SKM-1 treated with dmso at 0.1 percent for 144 hours (cell line): Measurements from ENCODE around the gene C8B.
A peak's percentile ranks its signal among the peaks of the same experiment; 100 is the strongest.

ENCODE experiments used
- DNase-seq: peaks from one replicate; lab custom pipeline; 2025; ENCODE audit not compliant: unreplicated experiment; lab: John Stamatoyannopoulos, UW

C8B gene

DNA sequence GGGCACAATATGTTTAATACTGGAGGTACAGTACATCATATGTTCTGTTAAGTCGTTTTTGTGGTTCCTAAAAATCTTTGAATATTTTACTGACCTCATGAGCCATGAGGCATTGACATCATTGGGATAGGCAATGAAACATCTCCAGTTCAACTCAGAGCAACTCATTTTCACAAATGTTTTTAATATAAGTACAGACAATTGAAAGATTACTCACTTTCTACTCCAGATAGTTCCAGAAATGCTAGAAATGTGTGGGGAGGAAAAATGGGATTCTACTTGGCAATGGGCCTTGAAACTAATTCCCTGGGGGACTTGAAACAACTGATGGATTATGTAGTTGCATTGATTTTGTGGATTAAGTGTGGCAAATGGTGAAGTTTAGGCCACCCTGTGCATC is 7.2 kb upstream of the C8B start:
- no peak for DNase-seq

DNA sequence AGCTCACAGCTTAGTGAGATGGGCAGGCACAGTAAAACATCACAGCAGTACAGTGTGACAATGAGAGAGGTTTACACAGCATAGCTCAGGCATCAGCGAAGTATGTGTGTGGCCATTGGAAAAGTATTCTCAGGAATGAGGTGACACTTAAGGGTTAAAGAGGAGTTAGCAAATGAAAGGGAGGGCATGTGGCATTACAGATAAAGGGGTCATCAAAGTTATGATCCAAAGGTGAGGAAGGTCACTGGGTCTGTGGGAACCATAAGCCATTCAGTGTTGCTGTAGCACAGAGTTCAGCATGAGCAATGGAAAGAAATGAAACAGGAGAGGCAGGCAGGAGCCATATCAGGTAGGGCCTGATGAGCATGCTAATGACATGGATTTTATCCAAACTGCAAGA is 4.5 kb upstream of the C8B start:
- no peak for DNase-seq

DNA sequence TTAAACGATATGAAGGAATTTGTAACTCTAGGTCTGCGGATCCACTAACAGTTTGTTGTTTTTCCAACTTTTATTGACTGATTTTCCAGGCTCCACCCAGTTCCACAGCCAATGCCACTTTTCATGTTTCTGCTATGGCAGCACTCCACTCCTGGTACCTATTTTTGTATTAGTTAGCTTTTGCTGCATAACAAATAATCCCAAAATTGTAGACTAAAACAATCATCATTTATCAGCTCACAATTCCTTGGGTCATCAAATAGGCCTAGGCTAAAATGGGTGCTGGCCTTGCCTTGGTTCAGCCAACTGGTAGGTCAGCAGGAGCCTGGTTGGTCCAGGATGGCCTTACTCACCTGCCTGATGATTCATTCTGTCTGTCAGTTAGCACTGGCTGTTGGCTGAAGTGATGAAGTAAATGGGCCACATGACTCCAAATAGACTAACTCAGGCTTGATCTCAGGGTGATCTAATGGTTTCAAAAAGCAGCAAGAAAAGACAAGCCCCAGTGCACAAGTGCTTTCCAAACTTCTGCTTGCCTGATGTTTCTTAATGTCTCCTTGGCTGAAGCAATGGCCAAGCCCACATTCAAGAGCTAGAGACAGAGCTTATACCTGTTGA is 3.2 kb upstream of the C8B start:
- DNase-seq, result no peak

DNA sequence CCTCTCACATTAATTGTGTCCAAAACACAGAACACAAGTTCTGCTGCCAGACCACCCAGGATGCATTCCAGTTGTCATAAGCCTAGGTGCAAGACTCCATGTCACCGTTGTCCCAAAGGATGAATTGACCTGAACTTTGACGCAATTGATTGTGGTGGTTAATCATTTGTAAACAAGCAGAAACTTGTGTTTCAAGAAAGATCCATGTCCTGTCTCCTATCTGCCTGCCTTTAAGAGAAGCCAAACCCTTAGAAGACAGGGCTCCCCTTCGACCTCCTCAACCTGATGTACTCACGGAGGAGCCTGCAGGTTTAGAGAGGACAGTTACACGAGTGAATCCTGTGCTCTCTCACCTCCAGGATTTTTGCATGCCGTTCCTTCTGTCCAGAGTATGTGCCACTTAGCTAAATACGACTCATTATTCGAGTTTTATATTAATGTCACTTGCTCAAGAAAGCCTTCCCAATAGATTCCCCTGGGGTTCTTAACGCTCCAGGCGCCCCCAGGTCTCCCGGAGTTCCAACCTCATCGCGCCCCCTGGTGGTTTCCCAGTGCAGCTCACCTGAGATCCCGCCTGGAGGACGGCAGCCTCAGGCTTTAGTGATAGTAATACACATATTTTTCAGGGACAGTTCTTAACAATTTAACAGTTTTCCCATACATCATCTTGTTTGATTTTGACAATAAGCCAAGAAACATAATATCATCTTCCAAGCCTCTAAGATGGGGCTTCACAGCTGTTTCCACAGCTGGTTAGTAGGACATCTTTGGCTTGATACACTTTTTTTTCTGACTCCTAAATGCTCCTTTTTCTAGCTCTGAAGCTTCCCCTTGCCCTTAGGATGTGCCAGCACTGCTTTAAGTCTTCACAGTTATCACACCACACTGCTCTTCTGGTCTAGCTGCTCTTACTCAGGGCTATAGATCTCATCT is 2.4 kb upstream of the C8B start:
- DNase-seq, result no peak

DNA sequence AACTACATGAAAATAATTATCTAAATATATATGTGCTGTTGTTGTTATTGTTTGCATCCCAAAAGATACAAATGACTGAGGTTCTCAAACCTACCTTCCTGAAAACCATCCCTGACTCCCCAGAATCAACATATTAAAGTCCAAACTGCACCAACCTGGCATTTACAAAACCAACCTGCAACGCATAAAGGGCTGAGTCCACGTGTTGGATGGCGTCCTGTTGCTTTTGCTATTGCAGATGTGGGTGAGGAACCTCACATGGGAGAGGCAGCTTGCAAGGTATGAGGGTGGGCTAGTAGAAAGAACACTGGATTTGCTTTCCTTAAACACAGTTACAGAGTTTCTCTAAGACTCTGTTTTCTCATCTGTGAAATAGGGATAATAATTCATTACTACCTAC is 1.5 kb upstream of the C8B start:
- no peak for DNase-seq

DNA sequence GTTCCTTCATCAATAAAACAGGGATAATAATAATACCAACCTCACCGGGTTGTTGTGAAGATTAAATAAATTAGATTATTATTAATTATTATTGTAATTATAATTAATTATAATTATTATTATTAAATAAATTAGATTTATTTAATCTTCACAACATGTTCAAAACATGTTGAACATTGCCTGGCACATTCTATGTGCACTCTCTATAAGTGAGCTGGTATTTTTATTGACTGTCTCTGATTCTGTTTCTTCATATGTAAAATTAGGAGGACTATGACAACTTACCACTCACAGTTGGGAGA is 834 bp upstream of the C8B start:
- DNase-seq, result no peak

DNA sequence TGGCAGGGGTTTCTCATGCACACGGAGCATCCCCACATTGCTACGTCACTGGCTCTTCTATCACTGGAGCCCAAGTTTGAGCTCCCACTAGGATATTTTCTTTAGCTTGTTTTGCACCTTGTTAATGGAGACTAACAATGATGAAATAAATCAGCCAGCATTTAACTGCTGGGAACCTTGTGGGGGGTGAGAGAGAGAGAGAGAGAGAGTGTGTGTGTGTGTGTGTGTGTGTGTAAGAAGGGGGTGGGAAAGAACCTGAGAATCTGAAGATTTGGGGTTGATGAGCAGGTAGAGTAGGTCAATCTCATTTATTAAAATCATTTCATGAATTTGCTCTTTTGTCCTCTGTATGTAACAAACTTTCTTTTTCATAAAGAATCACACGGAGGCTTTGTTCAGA is 624 bp downstream of the C8B start:
- DNase-seq, result no peak

DNA sequence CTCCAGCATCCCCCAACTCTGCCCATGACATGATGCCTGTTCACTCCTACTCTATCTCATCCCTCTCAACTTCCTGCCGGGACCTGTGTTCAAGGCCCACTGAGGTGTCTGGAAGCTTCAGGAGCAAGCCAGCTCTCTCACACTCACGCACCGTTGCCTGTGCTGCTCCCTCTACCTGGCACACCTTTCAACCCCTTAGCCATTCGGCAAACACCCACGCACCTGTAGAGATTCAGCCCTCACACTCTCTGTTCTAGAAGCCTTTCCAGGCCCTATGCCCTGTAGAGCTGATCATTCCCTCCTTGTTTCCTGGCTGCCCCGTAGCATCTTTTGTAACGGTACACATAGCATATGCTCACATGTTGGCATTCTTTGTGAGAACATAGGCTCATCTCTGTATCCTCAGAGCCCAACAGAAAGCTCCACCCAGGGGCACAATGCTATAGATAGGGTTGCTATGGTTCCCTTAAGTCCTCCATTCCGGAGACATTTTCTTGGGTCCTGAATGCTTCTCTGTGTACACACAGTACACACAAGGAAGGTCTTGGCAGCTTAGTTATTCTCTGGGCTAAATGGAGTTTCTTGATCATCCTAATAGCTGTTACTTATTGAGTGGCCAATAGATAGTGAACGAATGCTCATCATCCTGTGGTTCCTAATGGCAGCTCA is 1.3 kb downstream of the C8B start:
- DNase-seq, result no peak

DNA sequence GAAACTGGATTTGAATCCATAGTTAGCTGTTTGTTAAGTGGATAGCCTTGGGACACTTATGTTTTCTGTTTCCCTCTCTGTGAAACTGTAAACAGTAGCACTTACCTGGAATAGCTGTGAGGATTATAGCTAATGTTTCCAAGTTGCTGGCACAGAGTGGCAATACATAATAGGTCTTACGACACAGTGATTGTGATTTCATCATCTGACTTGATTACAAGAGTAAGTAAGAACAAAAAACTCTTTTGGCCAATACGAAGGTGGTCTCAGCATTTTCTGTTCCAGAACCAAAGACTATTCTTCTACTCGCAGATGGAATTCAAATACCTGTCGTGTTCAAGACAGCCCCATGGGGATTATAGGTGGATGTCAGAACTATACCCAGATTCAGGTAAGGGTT is 2.1 kb downstream of the C8B start:
- no peak for DNase-seq

DNA sequence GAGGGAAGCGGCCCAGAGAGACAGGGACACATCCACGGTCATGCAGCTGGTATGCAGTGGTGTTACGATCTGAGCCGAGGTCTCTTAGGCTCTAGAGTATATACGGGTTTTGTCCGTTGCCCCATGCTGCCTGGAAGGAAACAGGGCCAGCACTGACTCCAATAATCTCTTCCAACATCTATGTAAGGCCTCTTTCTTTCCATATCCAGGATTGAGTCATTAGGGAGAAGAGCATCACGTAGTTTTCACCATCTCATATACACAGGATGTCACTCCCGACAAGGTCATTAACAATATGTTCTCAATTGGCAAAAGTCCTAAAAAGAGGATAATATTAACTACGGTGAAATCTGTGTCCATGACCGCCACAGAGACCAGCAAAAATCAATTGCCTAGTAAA is 4.4 kb downstream of the C8B start:
- DNase-seq, result no peak

DNA sequence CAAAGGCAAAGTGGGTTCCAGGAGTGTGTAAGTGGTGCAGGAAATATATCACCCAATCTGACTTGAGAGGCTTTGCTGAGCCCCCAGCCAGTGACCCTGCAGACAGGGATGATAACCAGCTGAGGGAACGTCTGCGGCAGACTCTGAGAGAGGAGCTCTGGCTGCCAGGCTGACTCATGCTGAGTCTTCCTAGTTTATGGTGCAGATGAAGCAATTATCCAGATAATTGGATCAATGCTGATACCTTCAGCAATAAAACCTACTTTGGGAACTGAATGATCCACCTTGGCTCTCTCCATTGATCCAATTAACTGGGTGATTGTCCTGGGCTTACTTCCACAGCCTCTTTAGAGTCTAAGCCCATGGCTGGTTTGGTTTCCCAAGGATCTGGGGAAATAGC is 7.3 kb downstream of the C8B start:
- no peak for DNase-seq

DNA sequence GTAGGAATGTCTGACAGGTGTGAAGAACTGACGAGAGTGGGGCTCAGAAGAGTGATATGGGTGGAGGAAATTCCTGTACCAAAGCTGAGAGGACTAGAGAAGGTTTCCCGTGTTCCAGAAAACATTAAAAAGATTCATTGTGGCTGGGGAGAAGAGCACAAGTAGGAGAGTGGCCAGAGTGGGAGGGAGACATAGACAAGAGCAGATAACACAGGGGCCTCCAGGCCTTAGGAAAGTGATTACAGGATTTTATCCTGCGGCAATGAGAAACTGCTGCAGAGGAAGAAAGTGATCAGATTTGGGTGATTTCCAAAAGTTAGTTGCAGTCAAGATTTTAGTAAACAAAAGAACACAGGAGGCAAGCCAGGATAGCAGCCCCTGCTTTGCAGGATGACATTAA is 7.9 kb downstream of the C8B start:
- DNase-seq, result no peak

DNA sequence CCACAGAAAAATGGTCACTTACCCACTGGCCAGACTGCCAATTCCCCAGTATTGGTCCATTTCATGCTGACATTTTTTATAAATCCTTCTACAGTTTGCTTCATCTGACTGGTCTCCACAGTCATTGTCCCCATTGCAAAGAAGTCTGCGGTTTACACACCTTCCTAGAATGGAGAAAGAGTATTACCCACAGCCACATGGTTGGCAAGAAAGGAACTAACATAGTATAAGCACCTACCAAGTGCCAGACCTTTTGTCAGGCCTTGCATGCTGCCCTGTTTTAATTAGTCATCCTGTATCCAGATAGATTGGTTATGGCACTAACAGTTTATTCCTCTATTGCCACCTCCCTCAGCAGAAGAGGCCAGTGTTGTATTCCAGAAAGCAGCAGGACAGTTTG is 11.2 kb downstream of the C8B start:
- no peak for DNase-seq

DNA sequence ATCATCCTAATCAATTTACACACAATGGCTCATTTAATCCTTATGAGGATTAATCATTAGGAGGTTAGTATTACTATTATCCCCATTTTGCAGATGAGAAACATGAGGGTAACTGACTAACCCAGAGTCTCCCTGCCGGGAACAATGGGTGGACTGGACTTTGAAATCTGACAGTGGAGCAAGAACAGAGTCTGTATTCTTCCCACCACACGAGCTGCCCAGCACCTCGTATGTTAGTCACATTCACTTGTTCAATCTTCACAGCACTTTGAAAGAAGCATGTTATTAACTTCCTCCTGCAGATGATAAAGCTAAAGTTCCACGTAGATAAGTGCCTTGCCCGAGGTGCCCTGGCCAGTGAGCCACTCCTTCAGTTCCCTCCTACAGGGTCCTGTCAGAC is 12.4 kb downstream of the C8B start:
- DNase-seq, result no peak

DNA sequence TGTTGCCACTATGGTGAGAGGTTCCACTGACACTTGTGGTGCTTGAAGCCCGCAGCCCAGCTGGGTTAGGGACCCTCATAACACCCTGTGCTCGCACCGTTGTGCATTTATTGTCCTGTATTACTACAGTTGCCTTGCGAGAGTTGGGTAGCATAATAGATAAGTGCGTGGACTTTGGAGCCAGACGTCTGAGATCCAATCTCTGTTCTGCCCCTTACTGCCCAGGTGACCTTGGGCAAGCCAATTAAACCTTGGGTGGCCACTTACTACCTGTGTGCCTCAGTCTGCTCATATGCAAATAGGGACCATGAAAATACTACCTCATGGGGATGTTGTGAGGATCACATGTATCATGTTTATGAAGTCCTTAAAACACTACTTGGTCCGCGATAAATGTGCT is 13.3 kb downstream of the C8B start:
- no peak for DNase-seq

DNA sequence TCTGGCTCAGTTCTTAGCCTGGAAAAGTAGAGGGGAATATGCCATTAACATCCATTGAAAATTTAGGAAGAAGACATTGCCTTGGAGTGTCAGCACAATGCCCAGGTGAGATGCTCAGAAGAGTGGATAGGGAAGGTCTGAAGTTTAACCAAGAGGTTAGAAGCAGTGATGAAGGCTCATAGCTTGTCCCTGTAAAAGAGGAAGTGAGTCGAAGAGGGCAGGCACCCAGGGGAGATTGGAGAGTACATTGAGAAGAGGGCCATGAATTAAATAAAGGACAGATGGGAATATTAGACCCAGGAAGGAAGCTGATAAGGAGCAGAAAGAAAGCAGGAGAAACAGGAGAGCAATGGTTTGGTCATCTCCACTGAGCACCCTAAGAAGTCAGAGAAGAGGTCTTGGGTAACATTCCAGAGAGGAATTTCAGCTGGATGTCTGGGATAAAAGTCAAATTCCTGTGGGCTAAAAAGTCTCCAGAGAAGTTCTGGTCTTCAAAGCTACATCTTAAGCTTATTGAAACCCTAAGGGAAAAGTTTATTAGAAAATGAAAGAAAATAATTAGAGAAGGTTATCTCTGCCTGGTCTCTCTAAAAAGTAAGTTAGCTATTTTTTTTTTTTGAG is 17.3 kb downstream of the C8B start:
- DNase-seq, result peak; percentile 30

DNA sequence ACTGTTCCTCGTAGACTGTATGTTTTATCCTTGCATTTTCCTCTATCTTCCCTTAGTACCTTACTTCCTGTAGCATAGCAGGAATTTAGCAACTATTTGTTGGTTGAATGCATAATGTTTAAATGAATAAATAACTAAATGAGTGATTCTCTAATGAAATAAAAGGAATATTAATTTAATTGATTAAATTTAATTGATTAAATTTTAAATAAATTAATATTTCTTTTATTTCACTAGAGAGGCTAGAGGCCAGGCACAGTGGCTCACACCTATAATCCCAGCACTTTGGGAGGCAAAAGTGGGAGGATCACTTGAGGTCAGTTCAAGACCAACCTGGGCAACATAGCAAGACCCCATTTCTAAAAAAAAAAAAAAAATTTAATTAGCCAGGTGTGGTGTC is 25.8 kb downstream of the C8B start:
- no peak for DNase-seq

DNA sequence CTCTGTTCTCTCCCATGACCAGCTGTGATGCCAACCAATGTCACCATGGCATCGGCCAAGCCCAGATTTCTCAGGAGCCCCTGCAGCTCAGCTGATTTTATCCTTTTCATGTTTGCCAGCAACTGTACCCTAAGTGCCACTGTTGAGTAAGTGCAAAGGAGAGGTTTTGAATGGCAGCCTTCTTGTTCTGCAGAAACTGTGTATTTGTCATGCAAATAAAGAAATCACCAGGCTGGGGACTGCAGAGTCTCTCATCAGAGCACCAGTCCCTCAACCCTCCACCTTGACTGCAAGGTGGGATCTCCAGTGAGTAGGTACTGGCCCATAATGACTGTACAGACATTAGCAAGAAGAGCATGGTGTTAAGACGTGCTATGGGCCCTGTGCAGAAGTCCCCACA is 26.6 kb downstream of the C8B start:
- no peak for DNase-seq

DNA sequence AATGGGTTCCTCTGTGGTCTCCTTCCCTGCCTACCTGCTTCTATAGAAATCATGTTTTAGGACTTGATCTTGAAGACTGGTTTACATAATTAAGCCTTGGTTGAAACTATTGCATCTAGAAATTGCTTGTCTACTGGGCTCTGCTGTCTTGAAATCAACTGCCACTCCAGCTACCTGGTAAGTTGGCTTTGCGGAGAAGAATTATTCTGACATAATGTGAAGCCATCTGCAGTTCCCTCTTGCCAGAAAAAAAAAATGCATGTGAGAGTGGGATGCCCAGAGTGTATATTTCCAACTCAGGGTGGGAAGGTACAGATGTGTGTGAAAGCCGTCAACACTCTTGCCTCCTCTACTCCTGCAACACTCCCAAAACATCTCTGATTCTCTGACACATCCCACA is 27.2 kb downstream of the C8B start:
- DNase-seq, result no peak

DNA sequence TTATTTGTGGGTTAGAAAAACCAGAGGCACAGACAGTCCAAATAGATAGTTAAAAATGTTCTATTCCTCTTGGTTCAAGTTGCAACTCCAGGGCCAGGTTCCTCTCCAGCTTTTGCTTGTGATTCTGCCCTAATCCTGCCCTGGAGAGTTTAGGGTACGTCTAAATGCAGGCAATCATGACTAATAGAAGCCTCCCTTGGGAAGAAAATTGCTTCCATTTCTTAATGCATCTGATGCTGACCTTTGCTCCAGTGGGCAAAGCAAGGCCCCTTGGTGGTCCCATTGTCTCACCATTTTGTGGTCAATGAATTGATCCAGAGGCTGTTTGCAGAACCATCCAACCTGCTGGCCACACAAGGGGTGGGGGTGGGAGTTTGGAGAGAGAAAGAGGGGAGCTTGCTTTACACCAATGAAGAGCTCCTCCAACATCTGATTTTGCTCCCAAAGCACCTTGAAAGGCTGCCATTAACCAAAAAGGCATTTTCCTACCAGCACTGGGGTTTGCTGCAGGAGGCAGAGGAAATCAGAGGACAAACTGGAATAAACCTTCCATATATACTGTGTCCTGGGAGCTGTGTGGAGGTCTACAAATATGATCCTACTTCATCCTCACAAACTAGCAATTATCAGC is 31.3 kb downstream of the C8B start:
- DNase-seq, result no peak

DNA sequence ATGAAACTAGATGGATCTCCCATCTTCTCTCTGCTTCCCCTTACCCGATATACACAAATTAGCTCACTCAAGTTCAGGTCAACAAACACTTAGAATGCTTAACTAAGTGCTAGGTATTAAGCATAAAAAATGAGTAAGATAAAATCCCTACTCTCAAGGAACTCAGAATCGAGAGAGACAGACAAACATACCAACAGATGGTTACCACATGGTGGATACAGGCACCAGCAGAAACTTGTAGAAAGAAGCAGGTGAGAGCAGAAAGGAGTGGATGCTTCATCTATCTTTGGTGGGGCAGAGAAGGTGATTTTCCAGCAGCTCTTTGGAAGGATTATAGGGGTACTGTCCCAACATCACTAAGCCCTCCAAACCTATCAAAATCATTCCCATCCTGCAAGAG is 32.2 kb downstream of the C8B start:
- no peak for DNase-seq

DNA sequence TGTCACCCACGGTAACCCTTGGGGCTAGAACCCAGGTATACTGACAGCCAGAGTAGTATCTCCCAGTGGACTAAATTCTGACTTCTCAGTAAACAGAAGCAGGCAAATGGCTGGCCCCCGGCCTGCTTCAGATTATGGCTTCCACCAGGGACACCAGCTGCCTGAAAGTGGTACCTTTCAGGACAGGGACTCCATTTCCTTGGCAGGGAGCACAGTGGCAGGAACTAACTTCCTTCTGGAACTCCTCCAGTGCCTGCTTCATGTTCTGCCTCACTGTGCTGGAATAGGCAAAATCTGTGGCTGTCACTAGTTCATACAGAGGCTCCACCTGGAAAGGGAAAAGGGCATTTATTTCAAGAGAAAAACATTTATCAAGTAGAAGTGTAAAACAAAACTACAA is 32.7 kb downstream of the C8B start:
- no peak for DNase-seq
